Testis (tissue), 2 donors: ENCODE measurements around the gene RAMP1.

Experiments used
- CTCF ChIP-seq, 3 experiments: fragments of 450-650 bp in 2 of 3; fragments of 200-600 bp in 1 of 3; sonication (generic) in 1 of 3; IDR thresholded peaks; one replicate each; pipeline ENCODE4 v1.5.1; 2016 to 2019; ENCODE audit warnings: antibody characterized with exemption in 3 of 3, mild to moderate bottlenecking in 2 of 3, moderate library complexity in 1 of 3
- POLR2A ChIP-seq: fragments of 450-650 bp; IDR thresholded peaks from one replicate; pipeline ENCODE4 v1.6.1; 2017; ENCODE audit warnings: antibody characterized with exemption, mild to moderate bottlenecking, moderate library complexity

GRCh38 chr2:237835372-237835771, 24.1 kb upstream of the RAMP1 start:
- TF ChIP-seq CTCF (IDR thresholded peaks at IDR 0.05) (no peak), POLR2A (no peak)
